ENCODE results near the gene SEC14L6.
"Not testable (repeated sequence)": the region's sequence is repeated elsewhere in the genome, so short reads cannot be mapped to it uniquely, and the experiment has no call there.

The SEC14L6 gene

GRCh38 chr22:30546616-30547015 is at the start of gene SEC14L6:
Gene SEC14L6, minus strand, starts transcription at chr22:30546741. Its CDS starts 59 bp downstream, at chr22:30546682.
- intact Hi-C loops (cut with DNase I): no loop called here

GRCh38 chr22:30596199-30596598 is 49.7 kb upstream of the SEC14L6 start:
- intact Hi-C loops (cut with DNase I): no loop called here
- DNase-seq: peak in 1 of 10 donors; percentile 5

More at GRCh38 chr22:30546616-30547015, at the start of gene SEC14L6:
- DNase-seq: peak in 2 of 10 donors; percentile 23 to 74

- DNase-seq; intact Hi-C loops (cut with DNase I): not testable (repeated sequence)
Observed at GRCh38 chr22:30592360-30592713, 45.8 kb upstream of the SEC14L6 start.

- DNase-seq: peak; percentile 92 to 99 (median 95)
- intact Hi-C loops (cut with DNase I): no loop called here
Observed at GRCh38 chr22:30591588-30592359, 45.2 kb upstream of the SEC14L6 start, which contains the start of gene PES1. Gene PES1, minus strand, starts transcription at chr22:30591910. Its CDS starts 77 bp downstream, at chr22:30591833.

- intact Hi-C loops (cut with DNase I): no loop called here
- peak in 1 of 10 donors; percentile 6 for DNase-seq
Observed at GRCh38 chr22:30591191-30591587, 44.6 kb upstream of the SEC14L6 start.

GRCh38 chr22:30586414-30586813 is 39.9 kb upstream of the SEC14L6 start:
- no peak for DNase-seq
- intact Hi-C loops (cut with DNase I): no loop called here

- intact Hi-C loops (cut with DNase I): no loop called here
- DNase-seq: peak in 2 of 10 donors; percentile 67 to 78
Observed at GRCh38 chr22:30584441-30584840, 37.9 kb upstream of the SEC14L6 start.

- peak in 7 of 10 donors; percentile 29 to 94 (median 48) for DNase-seq
Observed at GRCh38 chr22:30582788-30583545, 36.4 kb upstream of the SEC14L6 start.

GRCh38 chr22:30582051-30582450 is 35.5 kb upstream of the SEC14L6 start:
- intact Hi-C loops (cut with DNase I): no loop called here
- peak in 2 of 10 donors; percentile 39 to 59 for DNase-seq

More at GRCh38 chr22:30582788-30583545, 36.4 kb upstream of the SEC14L6 start:
- intact Hi-C loops (cut with DNase I): no loop called here

GRCh38 chr22:30580896-30581295 is 34.4 kb upstream of the SEC14L6 start:
- intact Hi-C loops (cut with DNase I): no loop called here
- peak in 2 of 10 donors; percentile 49 to 62 for DNase-seq

- intact Hi-C loops (cut with DNase I): no loop called here
- peak in 2 of 10 donors; percentile 44 to 65 for DNase-seq
Observed at GRCh38 chr22:30578481-30578880, 31.9 kb upstream of the SEC14L6 start.

- intact Hi-C loops (cut with DNase I): no loop called here
- peak in 2 of 10 donors; percentile 76 to 78 for DNase-seq
Observed at GRCh38 chr22:30575859-30576258, 29.3 kb upstream of the SEC14L6 start.

- intact Hi-C loops (cut with DNase I): no loop called here
- peak in 8 of 10 donors; percentile 35 to 92 (median 57) for DNase-seq
Observed at GRCh38 chr22:30574997-30575671, 28.6 kb upstream of the SEC14L6 start.

GRCh38 chr22:30574095-30574981 is 27.8 kb upstream of the SEC14L6 start, which contains the start of gene GAL3ST1:
Gene GAL3ST1, minus strand, starts transcription at chr22:30574665. Its CDS starts 17,273 bp downstream, at chr22:30557392.
- DNase-seq: peak; percentile 67 to 98 (median 80)
- intact Hi-C loops (cut with DNase I): no loop called here

GRCh38 chr22:30573594-30574094 is 27.1 kb upstream of the SEC14L6 start:
- intact Hi-C loops (cut with DNase I): no loop called here
- peak in 4 of 10 donors; percentile 15 to 85 (median 54) for DNase-seq

- DNase-seq: peak; percentile 33 to 95 (median 65)
Observed at GRCh38 chr22:30572840-30573593, 26.5 kb upstream of the SEC14L6 start.

GRCh38 chr22:30572210-30572609 is 25.7 kb upstream of the SEC14L6 start:
- peak in 1 of 10 donors; percentile 58 for DNase-seq
- intact Hi-C loops (cut with DNase I): no loop called here

More at GRCh38 chr22:30572840-30573593, 26.5 kb upstream of the SEC14L6 start:
- intact Hi-C loops (cut with DNase I): no loop called here

- intact Hi-C loops (cut with DNase I): no loop called here
- DNase-seq: peak in 1 of 10 donors; percentile 11
Observed at GRCh38 chr22:30569674-30570202, 23.2 kb upstream of the SEC14L6 start.

Measured in posterior cingulate gyrus (tissue), 11 donors.